Activated CD4-positive, alpha-beta memory T cell treated with anti-CD3 and anti-CD28 coated beads, Interleukin-2, amount 10 ng/mL, durations not matched to agents 7 days and 5 days (primary cell): ENCODE data around the gene RSF1. TPM values are rescaled to one million over a fixed set of nuclear protein-coding genes. Genes with fewer than 3 reads are reported as not detected.

Source experiments
- CTCF ChIA-PET: fragments of 350-600 bp; sonication (Branson Sonifier 250); formaldehyde crosslinking; loops from one replicate; lab custom pipeline; 2021; ENCODE audit warnings: antibody characterized with exemption, inconsistent platforms; lab: Charles Lee
- POLR2A ChIA-PET: fragments of 350-600 bp; sonication (Branson Sonifier 250); formaldehyde crosslinking; loops from one replicate; lab custom pipeline; 2021; ENCODE audit warnings: antibody characterized with exemption; lab: Charles Lee
- DNase-seq: peaks from one replicate; pipeline ENCODE4 v3.0.0-alpha.2; 2020
- H3K27ac Mint-ChIP-seq: one replicate; pipeline ENCODE4 v1.8.0; 2021; ENCODE audit warnings: mild to moderate bottlenecking, mixed read lengths
- H3K27me3 Mint-ChIP-seq: one replicate; pipeline ENCODE4 v1.8.0; 2021; ENCODE audit warnings: mixed read lengths
- H3K36me3 Mint-ChIP-seq: one replicate; pipeline ENCODE4 v1.8.0; 2021; ENCODE audit warnings: low read depth, mixed read lengths
- H3K4me1 Mint-ChIP-seq: one replicate; pipeline ENCODE4 v1.8.0; 2021; ENCODE audit warnings: mixed read lengths
- H3K4me3 Mint-ChIP-seq: one replicate; pipeline ENCODE4 v1.8.0; 2021; ENCODE audit warnings: mild to moderate bottlenecking, mixed read lengths
- H3K9me3 Mint-ChIP-seq: one replicate; pipeline ENCODE4 v1.8.0; 2021; ENCODE audit warnings: mixed read lengths
- total RNA-seq, 2 experiments: library from RNA; stranded (reverse); gene quantifications; one replicate each; pipeline ENCODE4 v1.2.3, GENCODE V29; 2021

Gene RSF1
- total RNA-seq, 2 experiments from 2014 or later = 58.6 to 62.5 TPM

DNA sequence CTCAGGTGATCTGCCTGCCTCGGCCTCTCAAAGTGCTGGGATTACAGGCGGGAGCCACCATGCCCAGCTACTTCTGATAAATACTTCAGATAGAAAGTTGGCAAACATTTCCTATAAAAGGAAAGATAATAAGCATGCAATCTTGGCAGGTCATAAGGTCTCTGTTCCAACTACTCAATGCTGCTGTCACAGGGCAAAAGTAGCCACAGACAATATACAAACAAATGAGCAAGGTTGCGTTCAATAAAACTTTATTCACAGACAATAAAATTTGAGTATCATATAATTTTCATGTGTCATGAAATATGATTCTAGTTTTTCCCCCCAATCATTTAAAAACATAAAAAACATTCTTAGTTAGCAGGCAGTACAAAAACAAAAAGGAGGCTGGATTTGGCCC, 129.9 kb downstream of the RSF1 start:
- no peak for DNase-seq
- Mint-ChIP-seq H3K36me3 (peaks cover 28% of the 10 kb centered on the region), H3K9me3 (no peaks in the 10 kb centered on the region), H3K27me3 (no peaks in the 10 kb centered on the region), H3K4me1 (no peaks in the 10 kb centered on the region), H3K27ac (no peak overlapping the region), H3K4me3 (no peak overlapping the region)
- ChIA-PET CTCF (no interaction called here), POLR2A (no interaction called here)

DNA sequence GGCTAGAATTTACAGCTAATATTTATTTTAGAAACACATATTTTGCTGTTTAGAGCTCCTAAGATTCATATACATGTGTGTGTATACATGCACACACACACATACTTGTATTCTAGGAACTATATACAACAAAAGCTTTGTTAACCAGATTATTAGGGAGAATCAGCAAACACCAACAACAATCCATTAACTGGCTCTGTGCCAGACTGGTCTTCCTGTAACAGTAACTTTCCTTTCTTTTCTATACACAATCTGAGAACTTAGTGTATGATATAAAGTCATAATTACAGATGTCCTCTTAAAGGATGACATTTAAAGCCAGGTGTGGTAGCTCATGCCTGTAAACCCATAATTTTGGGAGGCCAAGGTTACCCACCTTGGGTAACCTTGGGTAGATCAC, 133.4 kb downstream of the RSF1 start:
- ChIA-PET CTCF (no interaction called here), POLR2A (no interaction called here)
- no peak for DNase-seq
- H3K27ac Mint-ChIP-seq = no peak overlapping the region
- H3K4me3 Mint-ChIP-seq = no peak overlapping the region
- H3K36me3 Mint-ChIP-seq = peaks cover 36% of the 10 kb centered on the region
- H3K9me3 Mint-ChIP-seq = no peaks in the 10 kb centered on the region
- H3K27me3 Mint-ChIP-seq = no peaks in the 10 kb centered on the region
- H3K4me1 Mint-ChIP-seq = no peaks in the 10 kb centered on the region

DNA sequence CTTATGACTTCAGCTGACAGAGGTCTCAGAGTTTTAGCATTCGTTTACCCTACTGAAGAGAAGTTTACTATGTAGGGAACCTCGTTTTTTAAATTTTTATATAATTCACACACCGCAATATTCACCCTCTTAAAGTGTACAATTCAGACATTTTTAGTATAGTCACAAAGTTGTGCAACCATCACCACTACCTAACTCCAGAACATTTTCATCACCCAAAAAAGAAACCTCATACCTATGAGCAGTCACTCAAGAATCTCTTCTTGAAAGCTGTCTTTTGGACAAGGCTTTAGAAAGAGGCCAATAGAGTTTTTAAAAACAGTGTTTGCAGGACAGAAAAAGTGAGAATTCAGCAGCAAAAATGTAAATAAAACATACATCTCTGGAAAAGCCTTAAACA, 143.4 kb downstream of the RSF1 start:
- POLR2A ChIA-PET = no interaction called here
- DNase-seq = no peak
- Mint-ChIP-seq H3K4me1 (no peaks in the 10 kb centered on the region), H3K36me3 (peaks cover 42% of the 10 kb centered on the region), H3K4me3 (no peak overlapping the region), H3K27me3 (no peaks in the 10 kb centered on the region), H3K9me3 (no peaks in the 10 kb centered on the region), H3K27ac (no peak overlapping the region)
- CTCF ChIA-PET = interaction anchor here (0.8 kb wide), 1 partner anchor 11 kb away, joined by 3 read pairs; no protein-coding TSS in a partner anchor

- no peak for DNase-seq
- Mint-ChIP-seq H3K9me3 (no peaks in the 10 kb centered on the region), H3K27ac (no peak overlapping the region), H3K4me3 (no peak overlapping the region), H3K4me1 (no peaks in the 10 kb centered on the region), H3K27me3 (no peaks in the 10 kb centered on the region), H3K36me3 (peaks cover 74% of the 10 kb centered on the region)
- CTCF ChIA-PET = no interaction called here
- POLR2A ChIA-PET = no interaction called here
These were observed 148.3 kb downstream of the RSF1 start for GRCh38 chr11:77672264-77672663.

DNA sequence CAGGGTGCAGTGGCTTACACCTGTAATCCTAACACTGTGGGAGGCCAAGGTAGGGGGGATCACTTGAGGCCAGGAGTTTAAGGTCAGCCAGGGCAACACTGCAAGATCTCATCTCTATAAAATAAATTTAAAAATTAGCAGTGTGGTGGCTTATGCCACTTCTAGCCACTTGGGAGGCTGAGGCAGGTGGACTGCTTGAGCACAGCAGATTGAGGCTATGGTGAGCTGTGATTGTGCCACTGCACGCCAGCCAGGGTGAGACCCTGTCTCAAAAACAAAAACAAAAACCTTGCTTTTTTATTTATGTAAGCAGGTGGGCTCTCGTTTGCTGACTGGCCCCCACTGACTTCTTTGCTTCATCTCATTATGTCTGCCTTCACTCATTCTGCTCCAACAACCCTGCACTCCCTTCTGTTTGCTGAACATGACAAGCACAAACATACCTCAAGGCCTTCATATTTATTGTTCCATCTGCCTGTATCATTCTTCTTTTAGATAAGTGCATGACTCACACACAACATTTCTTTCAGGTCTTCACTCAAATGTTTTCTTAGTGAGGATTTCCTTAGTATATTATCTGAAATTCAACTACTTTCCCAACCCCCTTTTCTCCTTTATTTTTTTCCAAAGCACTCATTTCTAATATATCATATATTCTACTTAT, 150.5 kb downstream of the RSF1 start:
- H3K27ac Mint-ChIP-seq = no peak overlapping the region
- H3K4me1 Mint-ChIP-seq = no peaks in the 10 kb centered on the region
- ChIA-PET CTCF (no interaction called here), POLR2A (interaction anchor here (0.7 kb wide), 1 partner anchor 10 kb away, joined by 3 read pairs; no protein-coding TSS in a partner anchor)
- DNase-seq = no peak
- peaks cover 59% of the 10 kb centered on the region for H3K36me3 Mint-ChIP-seq
- H3K27me3 Mint-ChIP-seq = no peaks in the 10 kb centered on the region
- H3K4me3 Mint-ChIP-seq = no peak overlapping the region
- no peaks in the 10 kb centered on the region for H3K9me3 Mint-ChIP-seq

GRCh38 chr11:77668760-77669159, 151.8 kb downstream of the RSF1 start:
- ChIA-PET CTCF (no interaction called here), POLR2A (no interaction called here)
- no peak overlapping the region for H3K4me3 Mint-ChIP-seq
- no peak overlapping the region for H3K27ac Mint-ChIP-seq
- no peaks in the 10 kb centered on the region for H3K9me3 Mint-ChIP-seq
- no peaks in the 10 kb centered on the region for H3K27me3 Mint-ChIP-seq
- no peak for DNase-seq
- H3K36me3 Mint-ChIP-seq = peaks cover 52% of the 10 kb centered on the region
- no peaks in the 10 kb centered on the region for H3K4me1 Mint-ChIP-seq

DNA sequence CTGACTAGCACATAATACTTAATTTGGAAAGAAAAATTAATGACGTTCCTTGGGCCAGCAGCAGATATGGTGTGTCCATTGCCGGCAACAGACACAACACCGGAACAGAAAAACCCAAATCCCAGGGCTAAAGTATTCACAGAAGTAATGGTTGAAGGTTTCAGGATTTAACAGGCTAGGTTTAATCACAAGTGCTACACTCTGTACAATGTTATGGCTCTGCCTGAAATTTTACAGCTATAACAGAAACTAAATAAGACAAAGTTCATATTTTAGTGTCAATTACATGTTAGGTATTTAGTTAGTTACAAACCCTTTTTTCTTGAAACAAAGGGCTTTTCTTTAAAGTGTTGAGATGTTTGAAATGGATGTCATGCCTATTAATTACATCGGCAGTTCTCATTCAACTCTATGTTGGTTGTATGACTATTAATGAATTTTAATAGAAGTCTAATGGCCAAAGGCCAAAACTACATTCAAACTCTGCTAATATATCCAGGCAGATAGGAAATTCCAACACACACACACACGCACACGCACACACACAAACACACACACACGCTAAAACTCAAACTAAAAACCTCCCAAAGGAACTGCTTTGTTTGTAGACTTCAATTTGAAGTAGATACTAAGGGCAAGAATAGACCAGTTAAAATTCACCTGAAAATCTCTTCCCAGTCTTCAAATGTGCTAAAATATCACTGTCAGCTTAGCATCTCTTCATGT, 155.1 kb downstream of the RSF1 start:
- ChIA-PET CTCF (no interaction called here), POLR2A (interaction anchor here (1.0 kb wide), 1 partner anchor 10 kb away, joined by 3 read pairs; no protein-coding TSS in a partner anchor)
- Mint-ChIP-seq H3K4me1 (no peaks in the 10 kb centered on the region), H3K4me3 (no peak overlapping the region), H3K27me3 (no peaks in the 10 kb centered on the region), H3K36me3 (peaks cover 32% of the 10 kb centered on the region), H3K27ac (no peak overlapping the region), H3K9me3 (no peaks in the 10 kb centered on the region)
- DNase-seq = no peak

DNA sequence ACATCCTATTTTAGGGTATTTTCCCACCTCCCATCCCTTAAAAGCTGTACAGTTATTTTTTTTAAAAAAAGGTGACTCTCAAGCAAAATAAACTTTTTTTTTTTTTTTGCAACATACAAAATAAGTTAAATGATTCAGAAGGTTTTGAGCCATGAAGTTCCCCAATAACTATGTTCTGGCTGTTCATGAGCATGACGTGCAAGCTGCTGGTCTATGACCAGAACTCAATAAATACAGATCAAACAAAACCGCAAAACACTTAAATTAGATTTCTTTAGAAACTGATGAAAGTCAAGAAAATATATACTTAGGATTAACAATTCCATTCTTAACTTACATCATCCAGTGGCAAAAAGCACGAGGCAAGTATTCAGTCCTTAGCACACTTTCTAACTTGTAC, 158.9 kb downstream of the RSF1 start:
- no peaks in the 10 kb centered on the region for H3K4me1 Mint-ChIP-seq
- ChIA-PET POLR2A (no interaction called here), CTCF (no interaction called here)
- H3K36me3 Mint-ChIP-seq = peaks cover 4% of the 10 kb centered on the region
- H3K27me3 Mint-ChIP-seq = no peaks in the 10 kb centered on the region
- H3K27ac Mint-ChIP-seq = no peak overlapping the region
- H3K4me3 Mint-ChIP-seq = no peak overlapping the region
- DNase-seq = no peak
- H3K9me3 Mint-ChIP-seq = no peaks in the 10 kb centered on the region

DNA sequence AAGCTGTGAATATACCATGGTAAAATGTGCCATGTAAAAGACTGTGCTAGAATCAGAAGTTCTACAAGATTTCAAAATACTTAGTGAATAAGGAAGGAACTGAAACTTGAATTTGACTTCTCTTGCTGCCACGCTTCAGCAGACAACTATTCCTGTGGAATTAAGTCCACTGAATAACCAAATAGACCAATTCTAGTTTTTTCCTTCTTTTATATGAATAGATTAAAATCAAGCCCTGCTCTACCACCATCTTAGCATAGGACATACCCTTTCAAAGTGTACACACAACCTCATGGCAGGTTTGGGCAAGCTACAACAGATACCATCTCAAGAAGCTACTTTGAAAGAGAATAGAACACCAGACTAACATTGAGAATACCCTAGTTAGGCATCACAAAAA, 159.6 kb downstream of the RSF1 start:
- H3K36me3 Mint-ChIP-seq = peaks cover 3% of the 10 kb centered on the region
- no peaks in the 10 kb centered on the region for H3K9me3 Mint-ChIP-seq
- no peaks in the 10 kb centered on the region for H3K4me1 Mint-ChIP-seq
- ChIA-PET POLR2A (no interaction called here), CTCF (no interaction called here)
- no peak overlapping the region for H3K27ac Mint-ChIP-seq
- no peak overlapping the region for H3K4me3 Mint-ChIP-seq
- H3K27me3 Mint-ChIP-seq = no peaks in the 10 kb centered on the region
- DNase-seq = no peak

- no peaks in the 10 kb centered on the region for H3K4me1 Mint-ChIP-seq
- no peaks in the 10 kb centered on the region for H3K9me3 Mint-ChIP-seq
- POLR2A ChIA-PET = no interaction called here
- no peaks in the 10 kb centered on the region for H3K27me3 Mint-ChIP-seq
- no peak for DNase-seq
- no peak overlapping the region for H3K4me3 Mint-ChIP-seq
- H3K27ac Mint-ChIP-seq = no peak overlapping the region
- CTCF ChIA-PET = no interaction called here
- peaks cover 3% of the 10 kb centered on the region for H3K36me3 Mint-ChIP-seq
These were observed 162.1 kb downstream of the RSF1 start for GRCh38 chr11:77658213-77659013.

- no peaks in the 10 kb centered on the region for H3K4me1 Mint-ChIP-seq
- DNase-seq = no peak
- H3K27me3 Mint-ChIP-seq = no peaks in the 10 kb centered on the region
- H3K9me3 Mint-ChIP-seq = no peaks in the 10 kb centered on the region
- CTCF ChIA-PET = no interaction called here
- POLR2A ChIA-PET = no interaction called here
- H3K36me3 Mint-ChIP-seq = no peaks in the 10 kb centered on the region
- H3K27ac Mint-ChIP-seq = no peak overlapping the region
- no peak overlapping the region for H3K4me3 Mint-ChIP-seq
These were observed 164.2 kb downstream of the RSF1 start for GRCh38 chr11:77656362-77656761.

DNA sequence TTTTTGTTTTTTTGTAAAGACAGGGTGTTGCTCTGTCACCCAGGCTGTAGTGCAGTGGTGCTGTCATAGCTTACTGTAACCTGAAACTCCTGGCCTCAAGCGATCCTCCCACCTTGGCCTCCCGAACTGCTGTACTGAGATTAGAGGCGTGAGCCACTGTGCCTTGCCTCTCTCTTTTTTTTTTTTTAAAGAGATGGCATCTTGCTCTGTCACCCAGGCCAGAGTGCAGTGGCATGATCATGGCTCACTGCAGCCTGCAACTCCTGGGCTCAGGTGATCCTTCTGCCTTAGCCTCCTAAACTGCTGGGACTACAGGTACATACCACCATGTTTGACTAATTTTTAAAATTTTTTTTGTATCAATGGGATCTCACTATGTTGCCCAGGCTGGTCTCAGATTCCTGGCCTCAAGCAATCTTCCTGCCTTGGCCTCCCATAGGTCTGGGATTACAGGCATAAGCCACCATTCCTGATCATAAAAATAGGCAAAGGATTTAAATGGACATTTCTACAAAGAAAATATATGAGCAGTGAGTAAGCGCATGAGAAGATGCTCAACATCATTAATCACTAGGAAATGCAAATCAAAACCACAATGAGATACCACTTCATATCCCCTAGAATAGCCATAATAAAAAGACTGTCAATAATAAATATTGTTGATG, 165.6 kb downstream of the RSF1 start:
- no peak overlapping the region for H3K4me3 Mint-ChIP-seq
- DNase-seq = no peak
- no peaks in the 10 kb centered on the region for H3K4me1 Mint-ChIP-seq
- POLR2A ChIA-PET = no interaction called here
- H3K27me3 Mint-ChIP-seq = no peaks in the 10 kb centered on the region
- no peak overlapping the region for H3K27ac Mint-ChIP-seq
- no peaks in the 10 kb centered on the region for H3K36me3 Mint-ChIP-seq
- H3K9me3 Mint-ChIP-seq = no peaks in the 10 kb centered on the region
- CTCF ChIA-PET = interaction anchor here (0.7 kb wide), 1 partner anchor 36 kb away, joined by 3 read pairs; no protein-coding TSS in a partner anchor

DNA sequence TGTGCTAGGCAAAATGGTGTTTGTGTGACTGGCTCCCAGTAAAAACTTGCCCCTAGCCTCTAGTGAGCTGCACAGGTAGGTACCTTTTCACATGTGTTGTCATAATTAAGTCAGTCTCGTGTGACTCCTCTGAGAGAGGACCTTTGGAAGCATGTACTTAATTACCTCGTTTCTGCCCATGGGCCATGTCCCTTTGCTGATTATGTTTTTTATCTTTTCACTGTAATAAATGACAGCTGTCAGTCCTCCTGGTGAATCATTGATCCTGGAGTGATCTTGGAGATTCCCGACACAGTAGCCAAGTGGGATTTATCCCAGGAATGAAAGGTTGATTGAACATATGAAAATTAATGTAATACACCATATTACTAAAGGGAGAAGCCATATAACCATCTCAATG, 170.4 kb downstream of the RSF1 start:
- H3K27me3 Mint-ChIP-seq = peaks cover 2% of the 10 kb centered on the region
- ChIA-PET POLR2A (no interaction called here), CTCF (no interaction called here)
- H3K27ac Mint-ChIP-seq = no peak overlapping the region
- H3K4me1 Mint-ChIP-seq = no peaks in the 10 kb centered on the region
- no peak for DNase-seq
- no peaks in the 10 kb centered on the region for H3K36me3 Mint-ChIP-seq
- H3K4me3 Mint-ChIP-seq = no peak overlapping the region
- H3K9me3 Mint-ChIP-seq = no peaks in the 10 kb centered on the region
